Measurements from ENCODE around the gene FAM53C.
"Not testable (repeated sequence)": the region's sequence is repeated elsewhere in the genome, so short reads cannot be mapped to it uniquely, and the experiment has no call there.

The FAM53C gene

DNA sequence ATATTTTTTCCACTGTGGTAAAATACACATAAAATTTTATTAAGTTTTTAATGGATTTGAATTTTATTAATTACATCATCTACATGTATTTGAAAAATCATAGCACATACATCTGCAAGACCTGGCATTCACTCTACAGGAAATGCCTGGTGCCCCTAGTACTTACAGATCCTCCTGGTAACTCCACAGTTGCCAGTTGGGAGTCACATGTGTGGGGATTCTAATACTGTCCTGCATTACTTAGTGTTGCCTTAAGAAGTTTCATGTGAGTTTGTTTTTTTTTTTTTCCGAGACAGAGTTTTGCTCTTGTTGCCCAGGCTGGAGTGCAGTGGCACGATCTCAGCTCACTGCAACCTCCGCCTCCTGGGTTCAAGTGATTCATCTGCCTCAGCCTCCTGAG is 32.5 kb downstream of the FAM53C start:
- no peak overlapping the region for H3K9ac ChIP-seq (ENCODE audit: low read depth, low read length)
- no peaks in the 10 kb centered on the region for H3K9me3 ChIP-seq (replicated peaks; ENCODE audit: low read length)
- no peaks in the 10 kb centered on the region for H3K27me3 ChIP-seq (ENCODE audit: control insufficient read depth, insufficient read depth, low read length)
- peaks cover 6% of the 10 kb centered on the region for H3K4me1 ChIP-seq (ENCODE audit: control insufficient read depth, insufficient read depth, low read length)
- no peak overlapping the region for H3K4me2 ChIP-seq (ENCODE audit: low read length)
- H3K4me3 ChIP-seq (ENCODE audit: low read length) = no peak overlapping the region
- no peaks in the 10 kb centered on the region for H3K36me3 ChIP-seq (ENCODE audit: insufficient read depth, low read length)

DNA sequence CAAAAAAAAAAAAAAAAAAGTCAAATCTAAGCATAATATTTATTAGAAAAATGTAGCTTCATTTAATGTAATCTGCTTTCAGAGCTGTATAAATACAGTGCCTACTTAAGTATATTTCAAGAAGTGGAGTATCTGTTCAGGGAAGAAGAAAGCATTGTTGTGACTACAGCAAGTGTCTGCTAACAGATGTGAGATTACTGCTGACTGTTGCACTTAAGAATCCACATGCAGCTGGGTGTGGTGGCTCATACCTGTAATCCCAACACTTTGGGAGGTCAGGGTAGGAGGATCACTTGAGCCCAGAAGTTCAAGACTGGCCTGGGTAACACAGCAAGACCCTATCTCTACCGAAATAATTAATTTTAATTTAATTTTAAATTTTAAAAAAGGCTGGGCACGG is 33.4 kb downstream of the FAM53C start:
- no peak overlapping the region for H3K4me2 ChIP-seq (ENCODE audit: low read length)
- no peaks in the 10 kb centered on the region for H3K9me3 ChIP-seq (replicated peaks; ENCODE audit: low read length)
- H3K4me3 ChIP-seq (ENCODE audit: low read length) = no peak overlapping the region
- H3K36me3 ChIP-seq (ENCODE audit: insufficient read depth, low read length) = no peaks in the 10 kb centered on the region
- no peaks in the 10 kb centered on the region for H3K27me3 ChIP-seq (ENCODE audit: control insufficient read depth, insufficient read depth, low read length)
- H3K9ac ChIP-seq (ENCODE audit: low read depth, low read length) = no peak overlapping the region
- H3K4me1 ChIP-seq (ENCODE audit: control insufficient read depth, insufficient read depth, low read length) = peaks cover 6% of the 10 kb centered on the region

DNA sequence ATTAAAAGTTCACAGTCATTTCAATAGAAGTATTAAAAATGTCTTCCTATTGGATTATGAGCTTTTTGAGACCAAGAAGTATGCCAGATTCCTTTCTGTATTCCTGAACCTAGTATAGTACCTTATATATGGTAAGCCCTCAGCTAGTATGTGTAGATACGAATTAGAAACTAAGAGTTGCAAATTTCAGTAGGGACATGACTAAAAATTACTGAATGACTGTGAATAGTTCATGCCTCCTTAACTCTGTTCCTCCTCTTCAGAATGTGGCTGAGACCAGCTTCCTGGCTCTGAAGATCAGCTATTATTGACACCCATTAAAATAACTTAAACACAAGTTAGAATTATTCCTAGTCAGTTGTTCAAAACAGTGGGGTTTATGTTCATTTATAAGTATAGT is 34.2 kb downstream of the FAM53C start:
- H3K4me1 ChIP-seq (ENCODE audit: control insufficient read depth, insufficient read depth, low read length) = peaks cover 6% of the 10 kb centered on the region
- no peak overlapping the region for H3K9ac ChIP-seq (ENCODE audit: low read depth, low read length)
- H3K27me3 ChIP-seq (ENCODE audit: control insufficient read depth, insufficient read depth, low read length) = no peaks in the 10 kb centered on the region
- H3K9me3 ChIP-seq (replicated peaks; ENCODE audit: low read length) = no peaks in the 10 kb centered on the region
- H3K4me2 ChIP-seq (ENCODE audit: low read length) = no peak overlapping the region
- H3K4me3 ChIP-seq (ENCODE audit: low read length) = no peak overlapping the region
- peaks cover under 1% of the 10 kb centered on the region for H3K36me3 ChIP-seq (ENCODE audit: insufficient read depth, low read length)

DNA sequence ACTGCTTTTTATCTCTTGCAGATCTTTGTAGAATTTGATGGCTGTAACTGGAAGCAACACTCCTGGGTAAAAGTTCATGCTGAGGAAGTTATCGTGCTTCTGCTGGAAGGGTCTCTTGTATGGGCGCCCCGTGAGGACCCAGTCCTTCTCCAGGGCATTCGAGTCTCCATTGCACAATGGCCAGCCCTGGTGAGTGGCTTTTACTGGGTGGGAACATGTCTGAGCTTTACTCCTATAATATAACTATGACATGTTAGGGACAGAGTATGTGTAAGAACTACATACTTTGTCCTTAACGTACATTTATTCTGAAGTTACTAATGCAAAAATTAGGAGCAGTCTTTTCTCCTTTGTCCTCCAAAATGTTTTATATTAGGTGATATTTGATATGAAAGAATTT is 34.6 kb downstream of the FAM53C start:
- peaks cover 4% of the 10 kb centered on the region for H3K36me3 ChIP-seq (ENCODE audit: insufficient read depth, low read length)

DNA sequence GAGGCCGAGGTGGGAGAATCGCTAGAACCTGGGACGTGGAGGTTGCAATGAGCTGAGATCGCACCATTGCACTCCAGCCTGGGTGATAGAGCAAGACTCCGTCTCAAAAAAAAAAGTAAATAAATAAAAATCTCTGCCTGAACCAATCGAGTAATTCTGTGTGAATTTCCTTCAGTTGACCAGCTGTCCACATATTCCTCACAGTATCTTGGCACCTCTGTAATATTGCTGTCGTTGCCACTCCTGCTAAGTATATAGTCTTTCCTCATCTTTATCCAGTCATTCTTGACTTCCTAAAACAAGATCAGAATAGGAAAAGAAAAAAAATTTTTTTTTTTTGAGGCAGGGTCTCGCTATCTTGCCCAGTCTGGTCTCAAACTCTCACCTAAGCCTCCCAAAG is 44.3 kb downstream of the FAM53C start:
- Histone ChIP-seq H3K4me3 (ENCODE audit: low read length) (no peak overlapping the region), H3K9me3 (replicated peaks; ENCODE audit: low read length) (no peaks in the 10 kb centered on the region), H3K9ac (ENCODE audit: low read depth, low read length) (no peak overlapping the region), H3K36me3 (ENCODE audit: insufficient read depth, low read length) (peaks cover 50% of the 10 kb centered on the region), H3K4me2 (ENCODE audit: low read length) (no peak overlapping the region), H3K27me3 (ENCODE audit: control insufficient read depth, insufficient read depth, low read length) (no peaks in the 10 kb centered on the region), H3K4me1 (ENCODE audit: control insufficient read depth, insufficient read depth, low read length) (no peaks in the 10 kb centered on the region)

More for the DNA sequence above, 34.6 kb downstream of the FAM53C start:
- peaks cover 6% of the 10 kb centered on the region for H3K4me1 ChIP-seq (ENCODE audit: control insufficient read depth, insufficient read depth, low read length)
- no peaks in the 10 kb centered on the region for H3K9me3 ChIP-seq (replicated peaks; ENCODE audit: low read length)
- H3K27me3 ChIP-seq (ENCODE audit: control insufficient read depth, insufficient read depth, low read length) = no peaks in the 10 kb centered on the region
- H3K4me3 ChIP-seq (ENCODE audit: low read length) = no peak overlapping the region
- H3K9ac ChIP-seq (ENCODE audit: low read depth, low read length) = no peak overlapping the region
- H3K4me2 ChIP-seq (ENCODE audit: low read length) = no peak overlapping the region

DNA sequence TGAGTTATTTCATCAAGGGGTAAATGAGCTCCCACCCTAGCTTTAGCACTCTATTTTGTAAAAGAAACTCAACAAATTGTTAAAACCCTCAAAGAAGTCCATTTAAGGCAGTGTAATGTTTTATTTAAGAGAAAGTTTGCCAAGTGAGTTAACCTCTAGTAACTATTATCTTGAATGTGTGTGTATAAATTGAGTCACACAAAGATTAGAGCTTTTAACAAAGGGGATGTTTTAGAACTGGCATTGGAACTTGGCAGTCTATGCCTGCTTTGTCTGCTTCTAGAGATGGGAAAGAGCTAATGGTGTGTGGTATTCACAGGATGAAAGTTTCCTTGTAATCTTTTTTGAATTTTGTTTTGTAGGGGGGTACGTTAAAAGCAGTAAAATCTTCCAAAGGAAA is 47.6 kb downstream of the FAM53C start:
- peaks cover 38% of the 10 kb centered on the region for H3K36me3 ChIP-seq (ENCODE audit: insufficient read depth, low read length)
- H3K9me3 ChIP-seq (replicated peaks; ENCODE audit: low read length) = no peaks in the 10 kb centered on the region
- H3K27me3 ChIP-seq (ENCODE audit: control insufficient read depth, insufficient read depth, low read length) = no peaks in the 10 kb centered on the region
- no peak overlapping the region for H3K4me2 ChIP-seq (ENCODE audit: low read length)
- no peak overlapping the region for H3K9ac ChIP-seq (ENCODE audit: low read depth, low read length)
- H3K4me1 ChIP-seq (ENCODE audit: control insufficient read depth, insufficient read depth, low read length) = no peaks in the 10 kb centered on the region
- H3K4me3 ChIP-seq (ENCODE audit: low read length) = no peak overlapping the region

DNA sequence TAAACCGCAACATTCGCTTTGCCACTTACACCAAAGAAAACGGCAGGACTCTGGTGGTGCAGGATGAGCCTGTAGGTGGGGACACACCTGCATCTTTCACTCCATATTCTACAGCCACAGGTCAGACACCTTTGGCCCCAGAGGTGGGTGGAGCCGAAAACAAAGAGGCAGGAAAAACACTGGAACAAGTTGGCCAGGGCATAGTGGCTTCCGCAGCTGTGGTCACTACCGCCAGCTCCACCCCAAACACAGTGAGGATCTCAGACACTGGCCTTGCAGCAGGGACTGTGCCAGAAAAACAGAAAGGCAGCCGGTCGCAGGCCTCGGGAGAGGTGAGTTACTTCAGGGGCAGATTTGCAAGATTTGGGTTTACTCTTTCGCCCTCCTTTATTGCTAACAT is 48.2 kb downstream of the FAM53C start:
- no peaks in the 10 kb centered on the region for H3K27me3 ChIP-seq (ENCODE audit: control insufficient read depth, insufficient read depth, low read length)
- no peak overlapping the region for H3K4me2 ChIP-seq (ENCODE audit: low read length)

DNA sequence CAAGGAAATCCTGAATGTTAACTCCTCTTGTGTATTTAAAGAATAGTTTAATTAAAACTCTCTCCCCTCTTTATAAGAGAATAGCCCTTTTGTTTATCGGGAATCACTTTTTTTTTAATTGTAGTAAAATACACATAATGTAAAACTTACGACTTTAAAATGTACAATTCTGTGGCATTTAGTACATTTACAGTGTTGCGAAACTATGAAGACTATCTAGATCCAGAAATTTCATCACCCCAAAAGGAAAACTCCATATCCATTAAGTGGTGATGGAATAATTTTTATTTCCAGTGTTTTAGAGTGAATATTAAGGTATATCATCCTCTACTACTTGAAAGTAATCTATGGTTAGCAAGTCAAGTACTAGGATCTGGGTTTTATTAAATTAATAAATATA is 51.3 kb downstream of the FAM53C start:
- Histone ChIP-seq H3K36me3 (ENCODE audit: insufficient read depth, low read length) (peaks cover 55% of the 10 kb centered on the region), H3K4me1 (ENCODE audit: control insufficient read depth, insufficient read depth, low read length) (no peaks in the 10 kb centered on the region), H3K9ac (ENCODE audit: low read depth, low read length) (no peak overlapping the region)

More for the DNA sequence above, 48.2 kb downstream of the FAM53C start:
- no peaks in the 10 kb centered on the region for H3K4me1 ChIP-seq (ENCODE audit: control insufficient read depth, insufficient read depth, low read length)
- H3K9ac ChIP-seq (ENCODE audit: low read depth, low read length) = no peak overlapping the region
- H3K4me3 ChIP-seq (ENCODE audit: low read length) = no peak overlapping the region
- peaks cover 40% of the 10 kb centered on the region for H3K36me3 ChIP-seq (ENCODE audit: insufficient read depth, low read length)
- no peaks in the 10 kb centered on the region for H3K9me3 ChIP-seq (replicated peaks; ENCODE audit: low read length)

DNA sequence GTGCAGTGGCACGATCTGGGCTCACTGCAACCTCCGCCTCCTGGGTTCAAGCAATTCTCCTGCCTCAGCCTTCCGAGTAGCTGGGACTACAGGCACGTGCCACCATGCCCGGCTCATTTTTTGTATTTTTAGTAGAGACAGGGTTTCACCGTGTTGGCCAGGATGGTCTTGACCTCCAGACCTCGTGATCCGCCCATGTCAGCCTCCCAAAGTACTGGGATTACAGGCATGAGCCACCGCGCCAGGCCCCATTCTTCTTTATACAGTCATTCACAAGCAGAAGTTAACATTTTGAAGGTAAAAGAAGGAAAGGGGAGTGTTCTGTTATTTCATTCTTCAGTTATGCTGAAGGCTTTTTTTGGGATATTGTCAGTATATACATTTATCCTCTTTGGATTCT is 51.8 kb downstream of the FAM53C start:
- not testable (repeated sequence) for H3K4me2 ChIP-seq (ENCODE audit: low read length); H3K27me3 ChIP-seq (ENCODE audit: control insufficient read depth, insufficient read depth, low read length); H3K4me3 ChIP-seq (ENCODE audit: low read length); H3K4me1 ChIP-seq (ENCODE audit: control insufficient read depth, insufficient read depth, low read length); H3K9ac ChIP-seq (ENCODE audit: low read depth, low read length); H3K9me3 ChIP-seq (replicated peaks; ENCODE audit: low read length)
- peaks cover 61% of the 10 kb centered on the region for H3K36me3 ChIP-seq (ENCODE audit: insufficient read depth, low read length)

More for the DNA sequence above, 51.3 kb downstream of the FAM53C start:
- H3K27me3 ChIP-seq (ENCODE audit: control insufficient read depth, insufficient read depth, low read length) = no peaks in the 10 kb centered on the region
- H3K4me3 ChIP-seq (ENCODE audit: low read length) = no peak overlapping the region
- H3K4me2 ChIP-seq (ENCODE audit: low read length) = no peak overlapping the region
- no peaks in the 10 kb centered on the region for H3K9me3 ChIP-seq (replicated peaks; ENCODE audit: low read length)

DNA sequence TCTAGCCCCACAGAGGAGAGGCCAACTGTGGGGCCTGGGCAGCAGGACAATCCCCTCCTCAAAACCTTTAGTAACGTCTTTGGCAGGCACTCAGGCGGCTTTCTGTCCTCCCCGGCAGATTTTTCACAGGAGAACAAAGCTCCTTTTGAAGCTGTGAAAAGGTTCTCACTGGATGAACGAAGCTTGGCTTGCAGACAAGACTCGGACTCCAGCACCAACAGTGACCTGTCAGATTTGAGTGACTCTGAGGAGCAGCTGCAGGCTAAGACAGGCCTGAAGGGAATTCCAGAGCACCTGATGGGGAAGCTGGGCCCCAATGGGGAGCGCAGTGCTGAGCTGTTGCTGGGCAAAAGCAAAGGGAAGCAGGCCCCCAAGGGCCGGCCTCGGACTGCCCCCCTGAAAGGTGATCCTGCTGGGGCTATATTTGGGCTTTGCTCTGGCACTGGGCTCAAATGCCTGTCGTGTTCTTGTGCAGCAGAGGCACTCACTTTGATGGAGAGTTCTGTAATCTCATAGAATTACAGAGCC is 53.9 kb downstream of the FAM53C start:
- peaks cover 49% of the 10 kb centered on the region for H3K36me3 ChIP-seq (ENCODE audit: insufficient read depth, low read length)
- H3K4me1 ChIP-seq (ENCODE audit: control insufficient read depth, insufficient read depth, low read length) = no peaks in the 10 kb centered on the region
- no peaks in the 10 kb centered on the region for H3K9me3 ChIP-seq (replicated peaks; ENCODE audit: low read length)
- H3K27me3 ChIP-seq (ENCODE audit: control insufficient read depth, insufficient read depth, low read length) = no peaks in the 10 kb centered on the region
- no peak overlapping the region for H3K4me2 ChIP-seq (ENCODE audit: low read length)
- H3K4me3 ChIP-seq (ENCODE audit: low read length) = no peak overlapping the region
- H3K9ac ChIP-seq (ENCODE audit: low read depth, low read length) = no peak overlapping the region

All from skeletal muscle satellite cell (primary cell).